Fibroblast of pulmonary artery (primary cell): ENCODE data around the gene CCDC177.

Experiments used
- DNase-seq: peaks from one replicate; pipeline ENCODE4 v3.0.0-alpha.2; 2010; ENCODE audit warnings: low read depth
- H3K4me3 ChIP-seq: replicated peaks from 2 replicates; pipeline ENCODE4 v1.5.1; 2011; ENCODE audit warnings: low read depth, mild to moderate bottlenecking, control low read depth, low read length, moderate library complexity
- TF ChIP-seq, protein P1 (sequence below): IDR thresholded peaks from 2 replicates; pipeline ENCODE4 v1.5.1; 2011; ENCODE audit warnings: mild to moderate bottlenecking, control low read depth, low read length, inconsistent platforms; ENCODE audit errors: missing control alignments

CCDC177 gene

DNA sequence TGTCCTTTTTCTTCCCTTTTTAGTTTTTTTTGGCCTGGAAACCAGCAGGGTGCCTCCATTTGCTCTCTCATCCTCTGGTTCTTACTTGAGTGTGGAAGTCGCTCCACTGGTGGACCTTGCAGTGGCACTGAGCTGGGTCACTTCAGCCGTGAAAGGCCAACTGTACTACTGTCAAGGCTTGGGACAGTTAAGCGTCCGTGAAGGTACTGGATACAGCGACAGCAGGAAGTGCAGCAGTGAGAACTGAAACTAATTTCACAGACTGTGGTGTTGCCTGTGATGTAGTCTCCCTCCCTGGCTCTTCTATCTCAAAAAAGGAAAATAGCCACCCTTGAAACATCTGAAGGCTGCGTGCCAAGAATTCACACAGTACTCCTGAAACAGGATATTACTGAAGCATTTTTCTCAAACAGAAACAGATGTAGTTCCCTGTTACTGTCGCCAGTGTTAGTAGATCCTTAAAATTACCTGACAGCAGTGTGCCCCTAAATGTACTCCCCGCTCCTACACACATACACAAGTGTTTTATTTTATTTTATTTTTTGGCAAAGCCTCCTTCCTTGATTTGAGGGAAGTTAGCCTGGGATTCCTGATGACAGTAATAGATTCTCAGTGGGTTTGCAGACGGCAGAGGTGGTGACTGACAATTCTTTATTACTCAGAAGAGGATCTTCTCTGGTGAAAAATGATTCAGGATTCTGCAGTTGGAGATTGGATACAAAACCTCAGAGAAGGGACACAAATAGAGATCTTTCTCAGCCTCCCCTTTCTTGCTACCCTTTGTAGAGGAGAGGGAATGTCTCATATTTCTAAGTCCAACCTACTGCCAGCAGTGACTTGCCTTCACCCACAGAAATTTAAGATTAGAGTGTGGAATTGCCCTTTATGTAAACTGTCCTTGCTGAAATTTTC, 41.1 kb upstream of the CCDC177 start:
- peak; percentile 85 for DNase-seq
- TF ChIP-seq, protein P1, sequence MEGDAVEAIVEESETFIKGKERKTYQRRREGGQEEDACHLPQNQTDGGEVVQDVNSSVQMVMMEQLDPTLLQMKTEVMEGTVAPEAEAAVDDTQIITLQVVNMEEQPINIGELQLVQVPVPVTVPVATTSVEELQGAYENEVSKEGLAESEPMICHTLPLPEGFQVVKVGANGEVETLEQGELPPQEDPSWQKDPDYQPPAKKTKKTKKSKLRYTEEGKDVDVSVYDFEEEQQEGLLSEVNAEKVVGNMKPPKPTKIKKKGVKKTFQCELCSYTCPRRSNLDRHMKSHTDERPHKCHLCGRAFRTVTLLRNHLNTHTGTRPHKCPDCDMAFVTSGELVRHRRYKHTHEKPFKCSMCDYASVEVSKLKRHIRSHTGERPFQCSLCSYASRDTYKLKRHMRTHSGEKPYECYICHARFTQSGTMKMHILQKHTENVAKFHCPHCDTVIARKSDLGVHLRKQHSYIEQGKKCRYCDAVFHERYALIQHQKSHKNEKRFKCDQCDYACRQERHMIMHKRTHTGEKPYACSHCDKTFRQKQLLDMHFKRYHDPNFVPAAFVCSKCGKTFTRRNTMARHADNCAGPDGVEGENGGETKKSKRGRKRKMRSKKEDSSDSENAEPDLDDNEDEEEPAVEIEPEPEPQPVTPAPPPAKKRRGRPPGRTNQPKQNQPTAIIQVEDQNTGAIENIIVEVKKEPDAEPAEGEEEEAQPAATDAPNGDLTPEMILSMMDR = no peak
- peak overlapping the region; percentile 96 for H3K4me3 ChIP-seq

DNA sequence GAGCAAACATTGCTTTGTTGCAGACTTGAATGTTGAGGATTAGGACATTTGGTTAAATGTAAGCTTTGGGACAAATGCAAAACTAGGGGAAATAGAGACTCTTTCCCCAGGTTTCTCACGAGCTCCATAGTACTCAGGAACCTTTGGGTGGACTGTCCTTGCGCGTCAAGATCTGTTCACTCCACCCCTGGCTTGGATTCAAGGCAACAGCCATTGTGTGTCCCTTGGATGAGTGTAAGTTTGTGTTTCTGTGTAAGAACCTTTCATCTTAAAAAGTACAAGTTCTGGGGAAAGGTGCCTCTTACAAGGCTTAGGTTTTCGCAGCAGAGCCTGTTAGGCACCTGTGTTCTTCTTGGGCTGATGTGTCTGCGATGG, 40.4 kb upstream of the CCDC177 start:
- peak overlapping the region; percentile 96 for H3K4me3 ChIP-seq
- no peak for DNase-seq
- TF ChIP-seq, protein P1 = no peak

DNA sequence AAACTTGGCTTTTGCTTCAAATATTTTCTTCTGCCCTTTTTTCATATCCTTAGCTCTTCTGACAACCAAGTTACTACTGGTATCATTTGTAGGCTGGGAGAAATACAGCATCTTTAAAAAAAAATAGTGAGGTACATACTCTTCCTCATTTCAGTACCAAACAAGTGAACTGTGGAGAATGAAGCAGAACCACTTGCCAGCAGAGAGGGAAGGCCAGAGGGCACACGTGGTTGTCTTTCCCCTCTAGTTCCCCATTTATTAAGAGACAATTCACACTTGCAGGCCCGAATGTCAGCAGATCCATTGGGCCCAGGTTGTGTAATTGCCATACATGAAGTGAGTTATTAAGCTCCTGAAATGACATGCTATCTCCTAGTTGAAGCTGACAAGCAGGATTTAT, 39.9 kb upstream of the CCDC177 start:
- TF ChIP-seq, protein P1 = no peak
- DNase-seq = no peak
- peak overlapping the region; percentile 96 for H3K4me3 ChIP-seq

DNA sequence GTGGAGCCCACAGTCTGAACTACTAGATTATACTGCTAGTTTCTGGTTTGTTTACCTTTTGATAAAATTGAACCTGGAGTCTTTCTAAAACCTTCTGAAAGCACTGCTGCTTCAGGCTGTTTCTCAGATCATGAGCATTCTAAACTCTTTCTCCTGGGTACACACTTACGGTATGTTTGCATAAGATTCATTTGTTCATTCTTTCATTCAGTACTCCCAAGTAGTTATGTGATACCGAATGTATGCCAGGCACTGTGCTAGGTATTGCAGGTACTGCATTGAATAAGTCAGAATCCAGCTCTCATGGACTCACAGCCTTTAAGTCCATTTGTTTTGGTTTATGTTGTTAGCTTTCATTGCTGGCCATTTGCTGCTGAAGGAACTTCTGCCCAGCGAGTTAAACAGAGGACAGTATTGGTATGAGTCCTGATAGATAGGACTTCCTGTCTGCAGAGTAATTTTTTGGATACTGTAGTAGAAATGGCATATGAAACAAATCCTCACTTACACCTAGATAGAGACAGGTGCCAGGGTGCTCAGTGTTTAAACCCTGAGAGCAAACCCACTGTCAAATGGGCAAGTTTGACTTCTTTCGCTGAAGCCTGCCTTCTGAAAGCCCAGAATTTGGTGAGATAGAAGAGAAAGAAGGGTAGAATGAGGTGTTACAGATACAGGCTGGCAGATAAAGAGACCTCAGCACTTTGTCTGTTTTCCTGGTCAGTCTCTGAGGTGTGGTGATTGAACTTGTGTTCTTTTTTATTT, 38.8 kb upstream of the CCDC177 start:
- peak overlapping the region; percentile 96 for H3K4me3 ChIP-seq
- TF ChIP-seq, protein P1 = no peak
- no peak for DNase-seq

DNA sequence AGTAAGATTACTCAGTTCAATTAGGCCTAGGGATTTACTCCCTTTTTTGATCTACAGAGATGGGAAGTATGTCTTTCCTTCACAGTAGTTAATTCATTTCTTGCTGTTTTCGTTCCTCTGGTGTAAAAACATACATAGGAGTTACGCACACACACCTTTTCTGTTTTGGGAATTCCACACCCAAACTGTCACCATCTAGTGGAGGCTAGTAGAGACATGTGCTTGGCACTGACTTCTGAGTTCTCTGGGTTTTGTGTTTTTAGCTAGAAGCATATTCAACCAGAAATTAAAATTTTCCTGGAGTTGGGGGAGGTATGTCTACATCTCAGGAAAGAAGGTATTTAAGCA, 38.1 kb upstream of the CCDC177 start:
- TF ChIP-seq, protein P1 = peak; percentile 30
- peak overlapping the region; percentile 96 for H3K4me3 ChIP-seq
- DNase-seq = no peak

DNA sequence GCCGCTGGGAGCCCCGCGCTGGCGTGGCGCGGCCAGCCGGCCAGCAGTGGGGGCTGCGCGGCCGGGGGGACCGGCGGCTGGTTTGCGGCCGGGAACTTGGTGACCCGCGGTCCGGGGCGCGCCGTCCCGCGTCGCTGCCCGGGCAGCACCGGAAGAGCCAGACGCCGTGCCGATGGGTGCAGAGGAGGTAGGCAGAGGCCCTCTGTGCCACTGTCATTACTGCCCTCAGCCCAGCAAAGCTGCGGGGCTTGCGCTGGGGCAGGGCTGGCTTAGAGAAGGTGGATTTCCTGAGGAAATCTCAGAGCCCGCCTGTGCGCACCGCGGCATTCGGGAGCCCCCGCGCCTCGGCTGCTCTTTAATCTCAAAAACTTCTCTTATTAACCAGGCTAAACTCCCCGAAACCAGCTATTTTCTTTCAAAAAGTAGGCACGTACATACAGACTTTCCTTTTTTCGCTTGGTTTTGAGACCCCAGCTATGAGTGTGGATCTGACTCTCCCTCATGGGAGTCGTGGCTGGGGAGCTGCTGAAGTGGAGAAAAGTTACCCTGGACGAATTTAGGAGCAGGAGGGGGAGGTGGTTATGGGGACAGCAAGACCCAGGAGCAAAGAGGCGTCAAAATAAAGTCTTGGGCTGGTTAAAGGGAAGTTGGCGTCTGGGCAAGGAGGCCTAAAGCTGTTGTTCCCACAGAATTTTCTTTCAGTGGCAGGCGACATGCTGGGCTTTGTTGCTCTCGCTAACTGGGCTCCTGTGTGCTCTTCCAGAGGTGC, 37.5 kb upstream of the CCDC177 start:
- no peak for DNase-seq
- H3K4me3 ChIP-seq = peak overlapping the region; percentile 96
- TF ChIP-seq, protein P1 = no peak
